Brain pericyte (primary cell): ENCODE results near the gene OSBP2.

Experiments
- DNase-seq: peaks from one replicate; pipeline ENCODE4 v3.0.0-alpha.2; 2012; ENCODE audit warnings: low read depth, low spot score

Gene OSBP2

GRCh38 chr22:30902496-30903357 lies 208.1 kb downstream of the OSBP2 start:
- DNase-seq: no peak

- no peak for DNase-seq
These were observed 209.3 kb downstream of the OSBP2 start for GRCh38 chr22:30903876-30904460.

DNA sequence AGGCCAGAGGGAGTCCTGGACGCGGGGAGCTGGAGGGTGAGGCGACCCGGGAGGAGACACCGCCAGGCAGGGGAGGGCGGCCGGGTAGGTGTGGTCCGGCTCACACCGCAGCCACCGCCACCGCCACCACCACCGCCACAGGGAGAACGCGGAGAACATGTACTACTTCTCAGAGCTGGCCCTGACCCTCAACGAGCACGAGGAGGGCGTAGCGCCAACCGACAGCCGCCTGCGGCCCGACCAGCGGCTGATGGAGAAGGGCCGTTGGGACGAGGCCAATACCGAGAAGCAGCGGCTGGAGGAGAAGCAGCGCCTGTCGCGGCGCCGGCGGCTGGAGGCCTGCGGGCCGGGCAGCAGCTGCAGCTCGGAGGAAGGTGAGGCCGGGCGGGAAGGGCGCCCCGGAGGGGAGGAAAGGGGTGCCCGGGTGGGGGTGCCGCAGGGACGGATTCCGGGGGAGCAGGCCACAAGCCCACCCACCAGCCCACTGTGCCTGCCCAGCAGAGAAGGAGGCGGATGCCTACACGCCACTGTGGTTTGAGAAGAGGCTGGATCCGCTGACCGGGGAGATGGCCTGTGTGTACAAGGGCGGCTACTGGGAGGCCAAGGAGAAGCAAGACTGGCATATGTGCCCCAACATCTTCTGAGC lies 211.1 kb downstream of the OSBP2 start:
- no peak for DNase-seq

DNA sequence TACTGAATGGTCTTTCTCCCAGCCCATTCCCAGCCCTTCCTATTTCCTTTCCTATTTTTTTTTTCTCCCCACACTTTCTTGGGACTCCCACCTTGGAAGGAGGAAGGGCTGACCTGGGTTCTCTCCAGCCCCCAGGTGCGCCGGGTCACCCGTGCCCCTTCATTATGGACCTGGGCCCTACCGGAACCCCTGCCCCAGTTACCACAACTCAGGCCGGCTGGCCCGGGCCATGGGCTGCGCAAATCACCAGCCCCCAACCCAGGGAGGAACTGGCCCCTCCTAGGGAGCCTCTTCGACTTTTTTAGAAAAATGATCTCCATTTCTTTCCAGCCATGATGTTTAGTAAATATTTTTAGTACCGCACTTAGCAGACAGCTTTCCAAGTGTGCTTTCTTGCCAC lies 211.7 kb downstream of the OSBP2 start:
- no peak for DNase-seq

DNA sequence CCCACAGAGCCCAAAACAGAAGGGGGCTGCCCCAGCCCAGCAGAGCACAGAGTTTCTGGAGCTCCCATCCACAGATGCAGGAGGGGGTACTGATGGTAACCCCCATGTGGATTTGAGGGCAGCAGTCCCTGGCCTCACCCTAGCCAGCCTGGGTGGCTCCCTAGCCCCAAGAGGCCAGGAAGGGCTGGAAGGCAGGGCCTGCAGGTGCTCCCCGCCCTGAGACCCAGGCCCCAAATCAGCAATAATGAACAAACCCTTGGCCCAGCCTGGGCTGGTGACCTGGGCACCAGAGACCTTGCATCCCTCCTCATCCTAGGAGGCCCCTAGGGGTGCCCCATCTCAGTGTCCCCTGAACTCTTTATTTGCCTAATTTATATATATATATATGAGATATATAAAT lies 212.3 kb downstream of the OSBP2 start:
- no peak for DNase-seq

- no peak for DNase-seq
These were observed 213.4 kb downstream of the OSBP2 start for GRCh38 chr22:30908051-30908461.

DNA sequence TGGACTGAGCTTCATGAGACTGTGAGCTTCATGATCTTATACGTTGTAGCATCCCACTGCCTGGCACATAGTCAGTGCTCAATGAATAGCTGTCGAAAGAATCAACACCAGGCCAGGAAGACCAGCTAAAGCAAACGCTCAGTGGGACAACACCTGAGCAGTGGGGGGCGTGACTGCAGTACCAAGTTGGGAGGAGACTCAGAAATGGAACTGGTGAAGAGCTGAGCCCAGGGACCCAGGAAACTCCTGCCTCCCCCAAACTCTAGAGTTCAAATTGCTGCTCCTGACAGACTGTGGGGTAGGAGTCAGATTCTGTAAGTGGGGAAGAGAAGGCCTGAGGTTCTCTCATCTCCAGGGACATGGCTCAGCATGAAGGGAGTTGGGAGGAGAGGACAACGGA lies 214.6 kb downstream of the OSBP2 start:
- no peak for DNase-seq

GRCh38 chr22:30910358-30910757 lies 215.7 kb downstream of the OSBP2 start:
- DNase-seq: no peak

GRCh38 chr22:30918761-30919160 lies 224.1 kb downstream of the OSBP2 start:
- no peak for DNase-seq

- no peak for DNase-seq
These were observed 225.3 kb downstream of the OSBP2 start for GRCh38 chr22:30919973-30920372.

- no peak for DNase-seq
These were observed 225.7 kb downstream of the OSBP2 start for GRCh38 chr22:30920407-30920806.

- DNase-seq: no peak
These were observed 226.4 kb downstream of the OSBP2 start for GRCh38 chr22:30921108-30921507.

DNA sequence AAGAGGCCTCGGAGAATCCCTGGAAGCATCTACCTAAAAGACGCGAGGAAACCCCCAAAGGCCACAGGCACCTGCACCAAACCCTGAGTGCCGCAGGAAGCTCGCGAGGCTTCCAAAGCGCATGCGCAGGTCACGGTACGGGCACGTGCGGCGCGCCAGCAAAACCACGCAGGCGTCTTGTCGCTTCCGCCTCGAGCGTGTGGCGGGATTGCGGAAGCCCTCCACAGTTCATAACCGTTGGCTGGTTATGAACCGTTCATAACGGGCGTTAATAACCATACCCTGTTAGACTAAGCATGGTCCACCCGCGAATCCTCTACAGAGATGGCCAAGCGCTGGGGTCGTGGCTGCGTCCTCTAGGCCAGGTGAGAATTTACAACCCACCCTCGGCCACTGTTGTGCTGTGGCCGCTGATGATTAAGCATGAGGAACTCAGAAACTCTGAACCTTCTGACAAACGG lies 227.5 kb downstream of the OSBP2 start:
- no peak for DNase-seq

DNA sequence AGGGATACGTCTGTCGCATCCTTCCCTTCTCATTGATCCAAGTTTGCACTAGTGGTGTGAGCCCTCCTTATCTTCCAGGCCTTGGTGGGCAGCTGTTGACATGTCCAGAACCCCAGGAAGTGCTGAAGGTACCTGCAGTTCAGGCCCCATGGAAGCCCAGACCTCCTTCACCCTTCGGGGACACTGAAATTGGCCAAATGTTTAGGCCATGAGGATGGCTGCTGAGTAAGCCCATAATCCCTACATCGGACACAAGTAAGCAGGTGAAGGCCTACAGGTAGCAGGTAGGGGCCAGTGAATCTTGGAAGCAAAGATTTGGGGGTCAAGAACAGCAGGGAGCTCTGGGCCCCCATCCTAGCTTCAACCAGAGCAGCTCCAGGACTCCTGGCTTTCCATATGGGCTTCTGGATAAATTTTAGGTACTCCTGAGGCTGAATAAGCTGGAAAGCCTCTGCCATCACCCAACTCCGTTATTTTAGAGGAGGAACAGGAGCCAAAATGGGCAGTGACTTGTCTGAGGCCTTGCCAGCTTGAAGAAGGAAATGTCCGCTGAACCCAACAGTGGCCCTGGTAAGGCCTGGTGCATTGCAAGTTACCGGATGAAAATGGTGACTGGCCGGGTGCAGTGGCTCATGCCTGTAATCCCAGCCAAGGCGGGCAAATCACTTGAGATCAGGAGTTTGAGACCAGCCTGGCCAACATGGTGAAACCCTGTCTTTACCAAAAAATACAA lies 228.7 kb downstream of the OSBP2 start:
- DNase-seq: no peak

DNA sequence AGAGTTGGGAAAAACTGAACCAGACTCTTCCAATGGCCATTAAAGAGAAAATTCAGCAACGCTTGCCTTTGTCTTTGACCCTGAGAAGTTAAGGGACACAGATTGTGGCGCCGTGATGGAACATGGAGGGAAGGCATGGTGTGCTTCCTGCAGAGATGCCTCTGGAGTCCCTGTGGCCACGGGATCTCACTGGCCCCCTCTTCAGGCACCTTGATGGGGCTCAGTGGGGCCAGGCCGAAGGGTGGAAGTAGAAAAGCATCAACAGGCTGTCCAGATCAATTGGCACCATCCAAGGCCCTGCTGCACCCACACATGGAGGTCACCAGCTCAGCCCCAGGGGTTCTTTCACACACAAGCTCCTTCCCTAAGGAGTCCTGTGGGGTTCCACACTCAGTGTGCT lies 231.0 kb downstream of the OSBP2 start:
- DNase-seq: no peak

- DNase-seq: no peak
These were observed 232.0 kb downstream of the OSBP2 start for GRCh38 chr22:30926706-30927105.

- DNase-seq: no peak
These were observed 233.1 kb downstream of the OSBP2 start for GRCh38 chr22:30927806-30928205.

- DNase-seq: no peak
These were observed 233.7 kb downstream of the OSBP2 start for GRCh38 chr22:30928401-30928800.

DNA sequence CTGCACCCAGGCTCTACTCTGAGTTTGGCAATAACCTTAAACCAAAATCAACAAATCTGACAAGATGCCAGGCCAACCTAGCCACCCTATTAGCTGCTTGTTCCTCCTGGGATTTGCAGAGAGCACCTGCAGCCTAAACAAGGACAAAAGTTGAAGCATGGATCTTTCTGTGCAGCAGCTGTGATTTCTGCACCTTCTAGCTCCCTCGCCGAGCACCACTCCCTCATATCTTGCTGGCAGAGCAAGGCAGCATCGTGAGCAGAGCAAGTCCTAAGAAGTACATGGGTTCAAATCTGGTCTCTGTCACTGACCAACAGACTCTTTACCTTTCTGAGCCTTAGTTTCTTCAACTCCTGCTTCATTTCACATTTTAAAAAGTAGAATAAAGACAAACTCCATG lies 235.6 kb downstream of the OSBP2 start:
- no peak for DNase-seq

GRCh38 chr22:30931541-30932300 lies 237.0 kb downstream of the OSBP2 start:
- DNase-seq: no peak

DNA sequence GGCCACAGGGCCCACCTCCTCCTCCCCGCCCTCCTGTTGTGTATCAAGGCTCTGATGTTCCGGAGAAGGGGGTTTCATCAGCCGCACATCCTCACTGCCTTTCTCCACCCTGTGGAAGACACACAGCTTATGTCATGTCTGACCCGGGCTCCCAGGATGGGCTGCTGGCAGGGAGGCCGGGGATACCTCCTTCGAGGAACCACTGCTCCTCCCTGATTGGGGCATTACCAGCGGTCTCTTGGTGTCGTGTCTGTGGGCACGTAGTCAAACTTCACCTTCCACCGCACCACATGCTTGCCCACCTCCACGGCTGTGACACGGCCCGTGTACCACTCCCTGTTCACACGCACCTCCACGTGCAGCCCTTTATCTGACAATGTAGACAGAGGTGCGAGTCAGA lies 238.0 kb downstream of the OSBP2 start:
- no peak for DNase-seq
